Activated CD8-positive, alpha-beta memory T cell treated with anti-CD3 and anti-CD28 coated beads, Interleukin-2, amount 10 ng/mL, durations not matched to agents 7 days and 5 days (primary cell): ENCODE results near the gene PLB1. TPM values are rescaled to one million over a fixed set of nuclear protein-coding genes. Genes with fewer than 3 reads are reported as not detected.

Experiments used
- ATAC-seq: fragments of 150-1000 bp; cut with Tn5 transposase; one replicate; pipeline ENCODE4 v1.10.0; 2021; ENCODE audit warnings: moderate library complexity
- CTCF ChIA-PET: fragments of 350-600 bp; sonication (Branson Sonifier 250); formaldehyde crosslinking; loops from one replicate; lab custom pipeline; 2021; ENCODE audit warnings: antibody characterized with exemption; lab: Charles Lee
- DNase-seq: peaks from one replicate; pipeline ENCODE4 v3.0.0-alpha.2; 2020
- H3K27ac Mint-ChIP-seq: one replicate; pipeline ENCODE4 v1.8.0; 2021; ENCODE audit warnings: mild to moderate bottlenecking, mixed read lengths
- H3K27me3 Mint-ChIP-seq: one replicate; pipeline ENCODE4 v1.8.0; 2021; ENCODE audit warnings: mixed read lengths
- H3K36me3 Mint-ChIP-seq: one replicate; pipeline ENCODE4 v1.8.0; 2021; ENCODE audit warnings: mild to moderate bottlenecking, mixed read lengths
- H3K4me1 Mint-ChIP-seq: one replicate; pipeline ENCODE4 v1.8.0; 2021; ENCODE audit warnings: mixed read lengths
- H3K4me3 Mint-ChIP-seq: one replicate; pipeline ENCODE4 v1.8.0; 2021; ENCODE audit warnings: mild to moderate bottlenecking, moderate library complexity, mixed read lengths
- H3K9me3 Mint-ChIP-seq: one replicate; pipeline ENCODE4 v1.8.0; 2022; ENCODE audit warnings: low read depth, mixed read lengths
- total RNA-seq, 2 experiments: library from RNA; stranded (reverse); gene quantifications; one replicate each; pipeline ENCODE4 v1.2.3, GENCODE V29; 2021

PLB1 gene
- total RNA-seq, 2 experiments from 2014 or later = 0.67 to 1.2 TPM

GRCh38 chr2:28613186-28613585 is 117.3 kb downstream of the PLB1 start:
- no peak for DNase-seq

GRCh38 chr2:28613633-28614501 is 118.0 kb downstream of the PLB1 start:
- Mint-ChIP-seq H3K4me1 (peaks cover 40% of the 10 kb centered on the region), H3K27ac (no peak overlapping the region), H3K36me3 (peaks cover 4% of the 10 kb centered on the region), H3K27me3 (no peaks in the 10 kb centered on the region), H3K9me3 (no peaks in the 10 kb centered on the region), H3K4me3 (no peak overlapping the region)
- DNase-seq = peak; percentile 66
- CTCF ChIA-PET = interaction anchor here (1.2 to 12.5 kb wide), 4 partner anchors 11 to 140 kb away, joined by 4 to 107 read pairs (median 5); partner anchors contain the start of gene PPP1CB
- ATAC-seq = peak; percentile 56

More at GRCh38 chr2:28613186-28613585, 117.3 kb downstream of the PLB1 start:
- peak; percentile 29 for ATAC-seq
- H3K9me3 Mint-ChIP-seq = no peaks in the 10 kb centered on the region
- no peak overlapping the region for H3K4me3 Mint-ChIP-seq
- peaks cover 4% of the 10 kb centered on the region for H3K36me3 Mint-ChIP-seq
- peaks cover 40% of the 10 kb centered on the region for H3K4me1 Mint-ChIP-seq
- CTCF ChIA-PET = interaction anchor here (1.3 to 12.5 kb wide), 4 partner anchors 8 to 139 kb away, joined by 4 to 107 read pairs (median 6); partner anchors contain the start of gene PPP1CB
- no peak overlapping the region for H3K27ac Mint-ChIP-seq
- H3K27me3 Mint-ChIP-seq = no peaks in the 10 kb centered on the region

DNA sequence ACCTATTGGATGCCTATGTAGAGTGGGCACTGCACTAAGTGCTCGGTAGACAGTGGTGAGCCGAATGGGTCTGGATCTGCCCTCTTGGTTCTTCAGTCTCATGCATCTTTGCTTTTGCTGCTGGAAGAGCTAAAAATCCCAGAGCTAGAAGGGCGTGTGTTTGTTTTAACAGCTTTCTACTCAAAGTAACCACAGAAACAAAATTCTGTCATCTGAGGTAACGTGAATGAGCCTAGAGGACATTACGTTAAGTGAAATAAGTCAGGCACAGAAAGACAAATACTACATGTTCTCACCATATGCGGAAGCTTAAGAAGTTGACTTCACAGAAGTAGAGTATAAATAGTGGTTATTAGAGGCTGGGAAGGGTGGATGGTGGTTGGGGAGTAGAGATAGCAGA is 119.8 kb downstream of the PLB1 start:
- CTCF ChIA-PET = interaction anchor here (0.8 to 3.6 kb wide), 6 partner anchors 9 to 135 kb away, joined by 3 to 25 read pairs (median 4); partner anchors contain the start of gene PPP1CB
- DNase-seq = no peak
- no peaks in the 10 kb centered on the region for H3K36me3 Mint-ChIP-seq
- no peaks in the 10 kb centered on the region for H3K27me3 Mint-ChIP-seq
- H3K27ac Mint-ChIP-seq = no peak overlapping the region
- no peak overlapping the region for H3K4me3 Mint-ChIP-seq
- H3K9me3 Mint-ChIP-seq = no peaks in the 10 kb centered on the region
- peaks cover 45% of the 10 kb centered on the region for H3K4me1 Mint-ChIP-seq
- ATAC-seq = no peak

- H3K4me3 Mint-ChIP-seq = no peak overlapping the region
- H3K27ac Mint-ChIP-seq = no peak overlapping the region
- no peak for DNase-seq
- peaks cover 45% of the 10 kb centered on the region for H3K4me1 Mint-ChIP-seq
- H3K36me3 Mint-ChIP-seq = no peaks in the 10 kb centered on the region
- no peaks in the 10 kb centered on the region for H3K27me3 Mint-ChIP-seq
- CTCF ChIA-PET = interaction anchor here (0.8 to 3.6 kb wide), 6 partner anchors 8 to 135 kb away, joined by 3 to 25 read pairs (median 4); partner anchors contain the start of gene PPP1CB
- no peaks in the 10 kb centered on the region for H3K9me3 Mint-ChIP-seq
- ATAC-seq = no peak
These were observed 120.6 kb downstream of the PLB1 start for GRCh38 chr2:28616396-28616999.

DNA sequence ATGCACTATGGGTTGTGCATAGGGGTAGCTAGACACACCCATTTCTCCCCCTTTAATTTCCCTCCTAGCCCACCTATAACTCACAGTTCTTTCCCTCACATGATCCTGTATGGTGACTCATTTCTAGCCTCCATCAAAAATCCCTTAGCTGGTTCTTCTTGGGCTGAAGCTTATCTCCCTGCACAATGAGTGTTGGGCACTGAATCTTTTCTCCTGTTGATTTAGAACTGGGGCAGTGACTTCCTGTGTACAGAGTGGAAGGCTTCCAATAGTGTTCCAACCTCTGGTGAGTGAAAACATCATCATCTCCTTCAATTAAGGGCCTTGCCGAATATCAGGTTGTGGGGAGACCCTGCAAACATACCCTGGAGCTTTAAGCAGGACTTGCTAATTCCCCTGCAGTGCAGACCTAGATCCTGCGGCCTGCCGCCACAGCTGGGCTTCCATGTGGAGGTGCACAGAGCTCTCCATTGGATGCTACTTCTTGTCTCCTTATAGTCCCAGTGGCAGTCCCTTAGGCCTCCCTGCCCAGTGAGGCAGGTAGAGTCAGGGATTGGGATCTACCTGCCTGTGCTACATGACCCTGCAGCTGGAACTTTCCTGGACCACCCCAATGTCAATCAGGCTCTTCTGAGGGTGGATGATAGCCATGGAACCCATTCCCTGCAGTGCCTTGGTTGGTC is 121.8 kb downstream of the PLB1 start:
- H3K4me1 Mint-ChIP-seq = peaks cover 50% of the 10 kb centered on the region
- no peak for DNase-seq
- no peaks in the 10 kb centered on the region for H3K36me3 Mint-ChIP-seq
- CTCF ChIA-PET = interaction anchor here (0.8 to 3.6 kb wide), 3 partner anchors 23 to 133 kb away, joined by 3 to 25 read pairs (median 4); no protein-coding TSS in a partner anchor
- no peak for ATAC-seq
- no peaks in the 10 kb centered on the region for H3K27me3 Mint-ChIP-seq
- no peak overlapping the region for H3K4me3 Mint-ChIP-seq
- H3K27ac Mint-ChIP-seq = no peak overlapping the region
- H3K9me3 Mint-ChIP-seq = no peaks in the 10 kb centered on the region

GRCh38 chr2:28618221-28619141 is 122.6 kb downstream of the PLB1 start:
- Mint-ChIP-seq H3K4me1 (peaks cover 57% of the 10 kb centered on the region), H3K4me3 (no peak overlapping the region), H3K27ac (no peak overlapping the region), H3K36me3 (no peaks in the 10 kb centered on the region), H3K27me3 (no peaks in the 10 kb centered on the region), H3K9me3 (no peaks in the 10 kb centered on the region)
- ATAC-seq = no peak
- CTCF ChIA-PET = interaction anchor here (0.8 to 3.6 kb wide), 5 partner anchors 12 to 132 kb away, joined by 3 to 25 read pairs (median 4); no protein-coding TSS in a partner anchor
- DNase-seq = no peak

DNA sequence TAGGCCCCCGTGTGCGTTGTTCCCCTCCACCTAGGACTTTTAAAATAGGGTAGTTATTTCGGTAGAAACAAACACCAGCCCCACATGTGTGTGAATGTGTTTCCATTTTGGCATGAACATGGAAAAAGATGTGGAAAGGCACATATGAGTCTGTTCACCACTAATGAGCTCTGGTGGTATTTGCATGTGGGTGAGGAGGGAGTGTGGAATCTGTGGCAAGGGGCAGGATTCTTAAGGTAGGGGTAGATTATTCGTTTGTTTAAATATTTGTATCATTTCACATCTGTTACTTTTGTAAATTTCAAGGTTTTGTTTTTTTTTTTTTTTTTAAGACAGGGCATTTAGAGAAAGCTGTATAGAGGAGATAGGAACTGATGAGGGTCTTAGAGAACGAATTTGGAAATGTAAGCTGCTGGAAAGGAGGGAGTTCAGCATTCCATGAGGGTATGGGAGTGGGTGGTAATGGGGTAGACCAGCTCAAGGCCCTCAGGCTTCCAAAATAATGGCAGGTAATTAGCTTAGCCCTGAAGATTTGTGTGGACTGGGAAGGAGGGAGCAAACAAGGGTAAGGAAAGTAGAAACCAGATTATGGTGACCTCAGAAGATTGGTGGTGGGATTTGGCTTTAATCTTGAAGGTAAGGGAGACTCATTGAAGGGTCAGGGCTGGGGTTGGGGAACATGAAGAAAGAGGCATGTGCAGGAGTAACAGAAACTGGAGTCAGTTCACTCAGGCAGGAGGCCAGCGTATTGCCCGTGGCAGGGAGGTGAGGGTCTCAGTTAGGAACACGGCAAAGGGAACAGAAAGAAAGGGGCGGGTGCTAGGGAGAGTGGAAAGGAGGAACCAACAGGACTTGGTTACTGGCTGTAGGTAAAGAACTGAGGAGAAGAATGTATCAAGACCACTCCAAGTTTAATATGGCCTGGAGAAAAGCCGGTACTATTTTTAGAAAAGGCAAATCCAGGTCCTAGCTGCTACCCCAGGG is 123.6 kb downstream of the PLB1 start:
- Mint-ChIP-seq H3K9me3 (no peaks in the 10 kb centered on the region), H3K4me3 (no peak overlapping the region), H3K27me3 (no peaks in the 10 kb centered on the region), H3K36me3 (peaks cover 1% of the 10 kb centered on the region), H3K4me1 (peaks cover 66% of the 10 kb centered on the region), H3K27ac (peak overlapping the region; percentile 53)
- DNase-seq (no peak), ATAC-seq (no peak)
- CTCF ChIA-PET = interaction anchor here (0.8 to 3.4 kb wide), 4 partner anchors 9 to 134 kb away, joined by 3 to 14 read pairs (median 6); partner anchors contain the start of gene PPP1CB

DNA sequence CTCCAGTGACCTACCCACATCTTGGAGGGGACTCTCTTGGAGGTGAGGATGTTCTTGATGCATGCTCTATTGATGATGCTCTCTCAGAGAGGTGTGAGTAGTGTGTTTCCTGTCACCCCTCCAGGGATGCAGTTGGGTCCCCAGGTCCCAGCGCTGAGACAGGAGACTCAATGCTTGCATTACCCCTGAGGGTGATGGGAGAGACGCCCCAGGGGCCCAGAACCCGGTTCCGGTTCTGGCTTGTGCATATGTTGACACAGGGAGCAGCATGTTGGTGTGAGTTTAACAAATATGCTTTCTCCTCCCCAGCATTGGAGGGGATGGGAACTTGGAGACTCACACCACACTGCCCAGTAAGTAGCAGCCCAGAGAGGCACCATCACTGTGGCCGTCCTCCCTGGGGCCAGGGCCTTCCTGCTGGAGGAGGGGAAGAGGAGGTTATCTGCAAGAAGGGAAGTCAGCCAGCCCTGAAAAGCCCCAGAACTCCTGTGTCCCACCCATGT is 124.5 kb downstream of the PLB1 start:
- ATAC-seq (no peak), DNase-seq (no peak)
- H3K27me3 Mint-ChIP-seq = no peaks in the 10 kb centered on the region
- peaks cover 1% of the 10 kb centered on the region for H3K36me3 Mint-ChIP-seq
- no peak overlapping the region for H3K4me3 Mint-ChIP-seq
- H3K27ac Mint-ChIP-seq = peak overlapping the region; percentile 96
- peaks cover 74% of the 10 kb centered on the region for H3K4me1 Mint-ChIP-seq
- H3K9me3 Mint-ChIP-seq = no peaks in the 10 kb centered on the region
- CTCF ChIA-PET = interaction anchor here (1.8 to 4.0 kb wide), 4 partner anchors 8 to 133 kb away, joined by 5 to 30 read pairs (median 10); partner anchors contain the start of gene PPP1CB

GRCh38 chr2:28620801-28621171 is 124.9 kb downstream of the PLB1 start:
- no peak for ATAC-seq
- peaks cover 79% of the 10 kb centered on the region for H3K4me1 Mint-ChIP-seq
- CTCF ChIA-PET = interaction anchor here (0.5 to 4.0 kb wide), 6 partner anchors 8 to 178 kb away, joined by 3 to 30 read pairs (median 6); partner anchors contain the start of gene PPP1CB

GRCh38 chr2:28621172-28622100 is 125.6 kb downstream of the PLB1 start:
- peak; percentile 84 for DNase-seq
- no peaks in the 10 kb centered on the region for H3K27me3 Mint-ChIP-seq
- CTCF ChIA-PET = interaction anchor here (0.5 to 4.0 kb wide), 7 partner anchors 9 to 178 kb away, joined by 3 to 30 read pairs (median 6); partner anchors contain the start of gene PPP1CB
- H3K36me3 Mint-ChIP-seq = peaks cover 1% of the 10 kb centered on the region
- no peaks in the 10 kb centered on the region for H3K9me3 Mint-ChIP-seq
- peaks cover 82% of the 10 kb centered on the region for H3K4me1 Mint-ChIP-seq
- peak overlapping the region; percentile 96 for H3K27ac Mint-ChIP-seq
- peak overlapping the region; percentile 36 for H3K4me3 Mint-ChIP-seq
- peak; percentile 88 for ATAC-seq

More at GRCh38 chr2:28620801-28621171, 124.9 kb downstream of the PLB1 start:
- Mint-ChIP-seq H3K27ac (peak overlapping the region; percentile 96), H3K4me3 (no peak overlapping the region), H3K9me3 (no peaks in the 10 kb centered on the region), H3K27me3 (no peaks in the 10 kb centered on the region), H3K36me3 (peaks cover 1% of the 10 kb centered on the region)
- DNase-seq = no peak
